Measurements from ENCODE around the gene TESK1.
"Not testable (repeated sequence)": the region's sequence is repeated elsewhere in the genome, so short reads cannot be mapped to it uniquely, and the experiment has no call there.

Gene TESK1

GRCh38 chr9:35615981-35616680 lies 11.1 kb downstream of the TESK1 start:
- no peak for DNase-seq (ENCODE audit: low read depth in 2 of 2)

- peak; percentile 45 to 50 for DNase-seq (ENCODE audit: low read depth in 2 of 2)
Measured at GRCh38 chr9:35616681-35617459, 11.8 kb downstream of the TESK1 start.

DNA sequence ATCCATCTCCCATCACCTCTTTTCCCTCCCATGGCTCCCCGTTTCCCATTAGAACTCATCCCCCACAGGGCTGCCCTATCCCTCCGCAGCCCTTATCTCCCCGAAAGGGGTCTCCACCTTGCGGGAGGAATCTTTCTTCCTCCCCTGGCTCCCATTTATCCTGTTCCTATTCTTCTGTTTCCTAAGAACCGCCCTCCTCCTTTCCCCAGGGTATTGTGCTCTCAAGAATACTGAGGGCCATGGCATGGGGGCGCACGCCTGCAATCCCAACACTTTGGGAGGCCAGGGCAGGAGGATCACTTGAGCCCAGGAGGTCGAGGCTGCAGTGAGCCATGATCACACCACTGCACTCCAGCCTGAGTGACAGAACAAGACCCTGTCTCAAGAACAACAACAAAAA lies 12.5 kb downstream of the TESK1 start:
- no peak for DNase-seq (ENCODE audit: low read depth in 2 of 2)

GRCh38 chr9:35618325-35618727 lies 13.3 kb downstream of the TESK1 start, which contains the start of gene CD72:
Gene CD72, minus strand, starts transcription at chr9:35618413. Its CDS starts 110 bp downstream, at chr9:35618303.
- no peak for DNase-seq (ENCODE audit: low read depth in 2 of 2)

GRCh38 chr9:35618854-35619799 lies 14.1 kb downstream of the TESK1 start:
- peak in 1 of 2 donors; percentile 24 for DNase-seq (ENCODE audit: low read depth in 2 of 2)

DNA sequence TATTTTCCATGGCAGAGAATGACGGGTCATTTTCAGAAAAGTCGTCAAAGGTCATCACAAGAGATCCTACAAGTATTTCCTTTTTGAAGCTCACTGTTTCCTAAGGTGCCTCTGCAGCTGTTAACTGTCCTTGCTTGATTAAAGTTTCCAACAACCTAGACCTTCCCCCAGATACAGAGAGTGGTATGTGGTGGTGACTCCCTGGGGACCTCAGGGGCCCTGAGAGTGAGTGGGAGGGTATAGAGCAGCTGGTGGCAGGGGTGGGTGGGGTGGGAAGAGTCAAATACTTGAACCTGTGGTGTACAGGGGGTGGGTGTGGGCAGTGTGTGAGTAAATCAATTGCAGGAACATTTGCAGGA lies 14.7 kb downstream of the TESK1 start:
- no peak for DNase-seq (ENCODE audit: low read depth in 2 of 2)

DNA sequence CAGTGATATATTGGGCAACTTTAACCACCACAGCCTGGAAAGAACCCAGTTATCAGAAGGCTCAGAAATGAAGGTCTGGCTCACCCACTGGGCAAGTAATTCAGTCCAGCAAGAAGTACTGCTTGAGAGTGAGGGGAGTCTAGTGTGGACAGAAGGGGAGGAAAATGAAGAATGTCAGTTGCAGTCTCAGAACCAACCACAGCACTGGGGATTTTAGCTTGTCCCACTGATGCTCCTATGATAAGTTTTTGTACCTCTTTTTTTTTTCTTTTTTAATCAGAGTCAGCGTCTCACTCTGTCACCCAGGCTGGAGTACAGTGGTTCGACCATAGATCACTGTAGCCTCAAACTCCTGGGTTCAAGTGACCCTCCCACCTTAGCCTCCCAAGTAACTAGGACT lies 22.5 kb downstream of the TESK1 start:
- no peak for DNase-seq (ENCODE audit: low read depth in 2 of 2)

- no peak for DNase-seq (ENCODE audit: low read depth in 2 of 2)
Measured at GRCh38 chr9:35628389-35628991, 23.4 kb downstream of the TESK1 start.

DNA sequence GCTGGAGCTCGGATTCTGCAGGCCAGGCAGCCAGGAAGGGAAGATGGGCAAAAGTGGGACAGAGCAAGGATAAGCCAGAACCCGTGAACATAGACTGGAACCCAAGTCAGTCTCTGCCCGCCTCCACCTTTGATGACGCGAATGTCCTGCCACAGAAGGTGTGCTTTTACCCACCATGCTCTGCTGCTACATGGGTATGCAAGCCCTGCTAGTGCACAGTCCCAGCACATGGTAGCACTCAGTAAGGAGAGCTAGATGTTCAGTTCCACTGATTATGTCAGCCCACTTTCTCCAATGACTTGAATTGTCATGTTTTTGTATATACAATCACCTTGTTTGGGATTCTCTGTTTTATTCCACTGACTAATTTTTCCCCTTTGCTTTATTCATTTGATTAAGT lies 24.5 kb downstream of the TESK1 start:
- DNase-seq (ENCODE audit: low read depth in 2 of 2) = no peak

GRCh38 chr9:35635730-35636129 lies 30.7 kb downstream of the TESK1 start:
- no peak for DNase-seq (ENCODE audit: low read depth in 2 of 2)

- no peak for DNase-seq (ENCODE audit: low read depth in 2 of 2)
Measured at GRCh38 chr9:35636135-35636876, 31.2 kb downstream of the TESK1 start.

DNA sequence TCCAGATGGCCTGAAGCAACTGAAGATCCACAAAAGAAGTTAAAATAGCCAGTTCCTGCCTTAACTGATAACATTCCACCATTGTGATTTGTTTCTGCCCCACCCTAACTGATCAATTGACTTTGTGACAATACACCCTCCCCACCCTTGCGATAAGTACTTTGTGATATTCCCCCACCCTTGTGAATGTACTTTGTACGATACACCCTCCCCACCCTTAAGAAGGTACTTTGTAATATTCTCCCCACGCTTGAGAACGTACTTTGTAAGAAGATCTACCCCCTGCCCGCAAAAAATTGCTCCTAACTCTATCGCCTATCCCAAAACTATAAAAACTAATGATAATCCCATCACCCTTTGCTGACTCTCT lies 31.8 kb downstream of the TESK1 start:
- not testable (repeated sequence) for DNase-seq (ENCODE audit: low read depth in 2 of 2)

DNA sequence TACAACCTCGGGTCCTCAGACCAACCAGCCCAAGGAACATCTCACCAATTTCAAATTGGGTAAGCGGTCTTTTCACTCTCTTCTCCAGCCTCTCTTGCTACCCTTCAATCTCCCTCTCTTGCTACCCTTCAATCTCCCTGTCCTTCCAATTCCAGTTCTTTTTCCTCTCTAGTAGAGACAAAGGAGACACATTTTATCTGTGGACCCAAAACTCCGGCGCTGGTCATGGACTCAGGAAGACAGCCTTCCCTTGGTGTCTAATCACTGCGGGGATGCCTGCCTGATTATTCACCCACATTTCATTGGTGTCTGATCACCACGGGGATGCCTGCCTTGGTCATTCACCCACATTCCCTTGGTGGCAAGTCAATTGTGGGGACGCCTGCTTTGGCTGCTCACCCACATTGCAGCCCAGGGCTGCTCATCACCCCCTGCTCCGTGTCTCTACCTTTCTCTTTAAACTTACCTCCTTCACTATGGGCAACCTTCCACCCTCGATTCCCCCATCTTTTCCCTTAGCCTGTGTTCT lies 32.4 kb downstream of the TESK1 start:
- DNase-seq (ENCODE audit: low read depth in 2 of 2) = not testable (repeated sequence)

GRCh38 chr9:35638751-35639150 lies 33.7 kb downstream of the TESK1 start:
- not testable (repeated sequence) for DNase-seq (ENCODE audit: low read depth in 2 of 2)

DNA sequence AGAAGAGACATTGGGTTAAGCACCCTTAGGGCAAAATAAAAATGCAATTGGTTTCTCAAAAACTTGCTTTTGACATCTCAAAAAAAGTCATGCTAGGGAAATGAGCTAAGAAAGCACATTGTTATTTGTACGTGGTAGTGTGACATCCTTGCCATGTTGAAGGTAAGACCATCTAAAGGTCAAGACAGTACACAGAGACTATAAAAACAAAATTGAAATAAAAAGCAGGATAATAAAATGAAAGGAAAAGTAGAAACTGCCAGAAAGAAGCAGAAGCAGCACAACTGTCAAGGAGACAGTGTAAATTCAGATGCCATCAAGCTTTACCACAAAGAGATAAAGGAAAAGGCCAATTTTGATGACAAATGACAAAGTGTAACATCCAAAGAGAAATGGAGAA lies 34.2 kb downstream of the TESK1 start:
- not testable (repeated sequence) for DNase-seq (ENCODE audit: low read depth in 2 of 2)

DNA sequence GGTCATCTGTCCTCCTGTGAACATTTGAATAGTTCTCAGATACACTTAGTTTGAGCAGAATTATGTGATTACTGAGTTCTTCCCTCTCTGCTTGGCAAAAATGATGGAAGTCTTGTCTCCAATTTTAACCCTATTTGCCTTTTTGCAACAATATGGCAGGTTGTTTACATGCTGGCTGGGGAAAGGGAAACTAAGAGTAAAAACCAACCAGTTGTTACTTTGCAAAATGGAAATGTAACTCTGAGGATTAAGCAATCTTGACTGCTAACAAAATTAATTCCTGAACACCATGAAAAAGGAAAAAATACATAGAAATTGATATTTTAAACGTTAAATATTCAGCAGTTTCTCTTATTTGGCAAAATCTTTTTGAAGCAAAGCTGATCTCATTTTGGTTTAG lies 34.6 kb downstream of the TESK1 start:
- DNase-seq (ENCODE audit: low read depth in 2 of 2) = no peak

GRCh38 chr9:35640431-35640830 lies 35.4 kb downstream of the TESK1 start:
- not testable (repeated sequence) for DNase-seq (ENCODE audit: low read depth in 2 of 2)

DNA sequence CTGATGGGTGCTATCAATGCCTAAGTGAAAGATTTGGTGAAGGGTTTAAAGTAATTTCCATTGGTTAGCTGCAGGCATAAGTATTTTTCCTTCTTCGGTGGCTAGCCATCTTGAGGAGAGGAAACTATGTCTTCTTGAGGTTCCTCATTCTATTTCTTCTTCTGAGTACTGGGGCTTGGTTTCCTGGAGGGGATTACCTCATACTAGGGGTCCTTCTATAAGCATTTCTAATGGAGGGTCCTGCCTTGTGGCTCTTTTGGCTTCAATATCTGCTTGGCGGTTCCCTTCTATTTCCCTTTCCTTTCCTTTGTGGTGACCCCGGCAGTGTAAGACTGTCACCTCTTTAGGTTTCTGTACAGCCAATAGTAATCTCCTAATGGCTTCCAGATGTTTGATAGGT lies 36.4 kb downstream of the TESK1 start:
- not testable (repeated sequence) for DNase-seq (ENCODE audit: low read depth in 2 of 2)

DNA sequence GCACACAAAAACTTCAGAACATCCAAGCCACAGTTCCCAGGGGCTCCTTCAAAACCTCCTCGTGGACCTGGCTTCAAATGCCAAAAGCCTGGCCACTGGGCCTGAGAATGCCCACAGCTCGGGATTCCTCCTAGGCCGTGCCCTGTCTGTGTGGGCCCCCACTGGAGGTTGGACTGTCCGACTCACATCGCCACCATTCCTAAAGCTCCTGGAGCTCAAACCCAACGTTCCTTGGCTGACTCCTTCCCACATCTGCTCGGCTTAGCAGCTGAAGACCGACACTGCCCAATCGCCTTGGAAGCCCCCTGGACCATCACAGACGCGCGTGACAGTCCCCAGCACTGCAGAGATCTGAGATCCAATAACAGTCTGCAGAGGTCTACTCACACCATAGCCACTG lies 38.0 kb downstream of the TESK1 start:
- no peak for DNase-seq (ENCODE audit: low read depth in 2 of 2)

- not testable (repeated sequence) for DNase-seq (ENCODE audit: low read depth in 2 of 2)
Measured at GRCh38 chr9:35645736-35646135, 40.7 kb downstream of the TESK1 start.

GRCh38 chr9:35646153-35646532 lies 41.1 kb downstream of the TESK1 start:
- no peak for DNase-seq (ENCODE audit: low read depth in 2 of 2)

Measured in stimulated activated CD8-positive, alpha-beta memory T cell treated with anti-CD3 and anti-CD28 coated beads, Interleukin-2, amount 100 ng/mL, for 1 hour (primary cell).